CD4-positive, alpha-beta T cell treated with Interleukin-6 at 100 ng/mL for 8 hours (primary cell): ENCODE data around the gene USPL1.

Experiments
- DNase-seq: peaks from one replicate; pipeline ENCODE4 v3.0.0-alpha.2; 2020; ENCODE audit warnings: mixed read lengths, low spot score

Gene USPL1

GRCh38 chr13:30656178-30656577, 38.5 kb downstream of the USPL1 start:
- no peak for DNase-seq

- DNase-seq: no peak
Observed at GRCh38 chr13:30659980-30660379, 42.3 kb downstream of the USPL1 start.

GRCh38 chr13:30660796-30661195, 43.1 kb downstream of the USPL1 start:
- DNase-seq: no peak

GRCh38 chr13:30664689-30665275, 47.1 kb downstream of the USPL1 start:
- no peak for DNase-seq

GRCh38 chr13:30665638-30666037, 47.9 kb downstream of the USPL1 start:
- DNase-seq: no peak

GRCh38 chr13:30666113-30666512, 48.4 kb downstream of the USPL1 start:
- no peak for DNase-seq

GRCh38 chr13:30667014-30667413, 49.3 kb downstream of the USPL1 start:
- DNase-seq: no peak

- no peak for DNase-seq
Observed at GRCh38 chr13:30668312-30668711, 50.6 kb downstream of the USPL1 start.

GRCh38 chr13:30671271-30671815, 53.6 kb downstream of the USPL1 start:
- no peak for DNase-seq

- peak; percentile 81 for DNase-seq
Observed at GRCh38 chr13:30673669-30674521, 56.2 kb downstream of the USPL1 start.

GRCh38 chr13:30675717-30676116, 58.0 kb downstream of the USPL1 start:
- DNase-seq: no peak

GRCh38 chr13:30676672-30677071, 59.0 kb downstream of the USPL1 start:
- no peak for DNase-seq

GRCh38 chr13:30679483-30680330, 62.0 kb downstream of the USPL1 start:
- peak; percentile 37 for DNase-seq

GRCh38 chr13:30681843-30682242, 64.1 kb downstream of the USPL1 start:
- no peak for DNase-seq

- DNase-seq: no peak
Observed at GRCh38 chr13:30685320-30685859, 67.7 kb downstream of the USPL1 start.

- no peak for DNase-seq
Observed at GRCh38 chr13:30685987-30686386, 68.3 kb downstream of the USPL1 start.

GRCh38 chr13:30687601-30688000, 69.9 kb downstream of the USPL1 start:
- DNase-seq: no peak

GRCh38 chr13:30689752-30690151, 72.0 kb downstream of the USPL1 start:
- DNase-seq: no peak

GRCh38 chr13:30690282-30691188, 72.8 kb downstream of the USPL1 start:
- DNase-seq: no peak

GRCh38 chr13:30692113-30692512, 74.4 kb downstream of the USPL1 start:
- DNase-seq: no peak
